Measurements from ENCODE around the gene THEMIS.
"Not testable (repeated sequence)": the region's sequence is repeated elsewhere in the genome, so short reads cannot be mapped to it uniquely, and the experiment has no call there.

- TF ChIP-seq EZH2 (IDR thresholded peaks at IDR 0.05; ENCODE audit: borderline replicate concordance, control insufficient read depth, low read depth, low read length); POLR2AphosphoS5 (IDR thresholded peaks at IDR 0.05; ENCODE audit: low read length); NFXL1 (IDR thresholded peaks at IDR 0.05; ENCODE audit: borderline replicate concordance); RFX5 (IDR thresholded peaks at IDR 0.05; ENCODE audit: low read depth, low read length); JUND (IDR thresholded peaks at IDR 0.05; ENCODE audit: low read depth, low read length); ATF2 (IDR thresholded peaks at IDR 0.05; ENCODE audit: low read length); RAD21 (IDR thresholded peaks at IDR 0.05; ENCODE audit: insufficient read depth, low read depth, low read length); POLR2A (IDR thresholded peaks at IDR 0.05; ENCODE audit: low read depth, low read length); SIX5 (IDR thresholded peaks at IDR 0.05; ENCODE audit: low read depth, low read length, severe bottlenecking); JUNB (IDR thresholded peaks at IDR 0.05); REST (IDR thresholded peaks at IDR 0.05; ENCODE audit: low read depth, low read length); EED (IDR thresholded peaks at IDR 0.05; ENCODE audit: low read depth): not testable (repeated sequence)
- TF ChIP-seq, protein P1, sequence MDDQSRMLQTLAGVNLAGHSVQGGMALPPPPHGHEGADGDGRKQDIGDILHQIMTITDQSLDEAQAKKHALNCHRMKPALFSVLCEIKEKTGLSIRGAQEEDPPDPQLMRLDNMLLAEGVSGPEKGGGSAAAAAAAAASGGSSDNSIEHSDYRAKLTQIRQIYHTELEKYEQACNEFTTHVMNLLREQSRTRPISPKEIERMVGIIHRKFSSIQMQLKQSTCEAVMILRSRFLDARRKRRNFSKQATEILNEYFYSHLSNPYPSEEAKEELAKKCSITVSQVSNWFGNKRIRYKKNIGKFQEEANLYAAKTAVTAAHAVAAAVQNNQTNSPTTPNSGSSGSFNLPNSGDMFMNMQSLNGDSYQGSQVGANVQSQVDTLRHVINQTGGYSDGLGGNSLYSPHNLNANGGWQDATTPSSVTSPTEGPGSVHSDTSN (IDR thresholded peaks at IDR 0.05; ENCODE audit: insufficient replicate concordance, low read depth, low read length), result not testable (repeated sequence)
- TF ChIP-seq, protein P2, sequence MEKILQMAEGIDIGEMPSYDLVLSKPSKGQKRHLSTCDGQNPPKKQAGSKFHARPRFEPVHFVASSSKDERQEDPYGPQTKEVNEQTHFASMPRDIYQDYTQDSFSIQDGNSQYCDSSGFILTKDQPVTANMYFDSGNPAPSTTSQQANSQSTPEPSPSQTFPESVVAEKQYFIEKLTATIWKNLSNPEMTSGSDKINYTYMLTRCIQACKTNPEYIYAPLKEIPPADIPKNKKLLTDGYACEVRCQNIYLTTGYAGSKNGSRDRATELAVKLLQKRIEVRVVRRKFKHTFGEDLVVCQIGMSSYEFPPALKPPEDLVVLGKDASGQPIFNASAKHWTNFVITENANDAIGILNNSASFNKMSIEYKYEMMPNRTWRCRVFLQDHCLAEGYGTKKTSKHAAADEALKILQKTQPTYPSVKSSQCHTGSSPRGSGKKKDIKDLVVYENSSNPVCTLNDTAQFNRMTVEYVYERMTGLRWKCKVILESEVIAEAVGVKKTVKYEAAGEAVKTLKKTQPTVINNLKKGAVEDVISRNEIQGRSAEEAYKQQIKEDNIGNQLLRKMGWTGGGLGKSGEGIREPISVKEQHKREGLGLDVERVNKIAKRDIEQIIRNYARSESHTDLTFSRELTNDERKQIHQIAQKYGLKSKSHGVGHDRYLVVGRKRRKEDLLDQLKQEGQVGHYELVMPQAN (conservative IDR thresholded peaks at IDR 0.05), result not testable (repeated sequence)
These were observed 213.4 kb downstream of the THEMIS start for GRCh38 chr6:127687490-127687889.

Data from GM12878 (cell line).